Loucy (cell line): ENCODE results near the gene E2F8.

Experiments used
- H2AFZ ChIP-seq: fragments of 200-600 bp; sonication (generic); 2 replicates; pipeline ENCODE4 v1.6.0; 2016; ENCODE audit warnings: antibody characterized with exemption, mild to moderate bottlenecking, low read length, moderate library complexity
- H3F3A ChIP-seq: fragments of 200-600 bp; 2 replicates; pipeline ENCODE4 v1.6.0; 2016; ENCODE audit warnings: antibody characterized with exemption, low read depth, mild to moderate bottlenecking
- H3K27me3 ChIP-seq: fragments of 200-600 bp; sonication (generic); 2 replicates; pipeline ENCODE4 v1.6.1; 2014; ENCODE audit warnings: low read length, mild to moderate bottlenecking; ENCODE audit not compliant: insufficient read depth, poor library complexity, severe bottlenecking
- H3K36me3 ChIP-seq: fragments of 200-600 bp; sonication (generic); 2 replicates; pipeline ENCODE4 v1.6.1; 2016; ENCODE audit warnings: low read length; ENCODE audit not compliant: insufficient read depth
- H3K4me1 ChIP-seq: fragments of 200-600 bp; sonication (generic); 2 replicates; pipeline ENCODE4 v1.5.1; 2014; ENCODE audit warnings: low read length, mild to moderate bottlenecking; ENCODE audit not compliant: insufficient read depth, poor library complexity, severe bottlenecking
- H3K4me2 ChIP-seq: fragments of 200-600 bp; sonication (generic); 2 replicates; pipeline ENCODE4 v1.6.0; 2014; ENCODE audit warnings: antibody characterized with exemption, low read length, low read depth, mild to moderate bottlenecking; ENCODE audit not compliant: poor library complexity, severe bottlenecking
- H3K4me3 ChIP-seq: fragments of 200-600 bp; sonication (generic); 2 replicates; pipeline ENCODE4 v1.5.1; 2014; ENCODE audit warnings: low read length, mild to moderate bottlenecking, mixed read lengths; ENCODE audit not compliant: poor library complexity, severe bottlenecking
- H3K79me2 ChIP-seq: fragments of 200-600 bp; sonication (generic); 2 replicates; pipeline ENCODE4 v1.6.1; 2014; ENCODE audit warnings: low read length; ENCODE audit not compliant: insufficient read depth
- H3K9ac ChIP-seq: fragments of 200-600 bp; sonication (generic); 2 replicates; pipeline ENCODE4 v1.6.0; 2014; ENCODE audit warnings: mild to moderate bottlenecking, low read depth, low read length, moderate library complexity; ENCODE audit not compliant: poor library complexity, severe bottlenecking
- H3K9me2 ChIP-seq: fragments of 200-600 bp; sonication (generic); replicated peaks from 2 replicates; pipeline ENCODE4 v1.6.1; 2016; ENCODE audit warnings: low read depth, low read length, mixed read lengths
- H3K9me3 ChIP-seq: fragments of 200-600 bp; sonication (generic); 2 replicates; pipeline ENCODE4 v1.6.1; 2014; ENCODE audit warnings: mild to moderate bottlenecking, antibody characterized with exemption, low read length, low read depth; ENCODE audit not compliant: insufficient read depth
- H4K20me1 ChIP-seq: fragments of 200-600 bp; sonication (generic); 2 replicates; pipeline ENCODE4 v1.6.0; 2014; ENCODE audit warnings: antibody characterized with exemption, low read length, mild to moderate bottlenecking; ENCODE audit not compliant: insufficient read depth, poor library complexity, severe bottlenecking
- CTCF ChIP-seq: fragments of 200-600 bp; sonication (generic); conservative IDR thresholded peaks from 2 replicates; pipeline ENCODE4 v1.5.1; 2014; ENCODE audit warnings: mild to moderate bottlenecking, antibody characterized with exemption, low read length
- EZH2phosphoT487 ChIP-seq: fragments of 200-600 bp; IDR thresholded peaks from 2 replicates; pipeline ENCODE4 v1.6.1; 2018; ENCODE audit warnings: antibody characterized with exemption, mild to moderate bottlenecking, moderate library complexity, borderline replicate concordance

The E2F8 gene

GRCh38 chr11:19252394-19253152 lies 11.8 kb upstream of the E2F8 start:
- H3K9me3 ChIP-seq, result 0 out of 2 replicates have a peak, but pooled peaks cover 4% of the 10 kb centered on the region
- no peak overlapping the region for H3K4me3 ChIP-seq
- H3K4me1 ChIP-seq, result peaks cover 4% of the 10 kb centered on the region
- no peaks in the 10 kb centered on the region for H3K36me3 ChIP-seq
- H3K27me3 ChIP-seq, result no peaks in the 10 kb centered on the region
- no peak overlapping the region for H3K4me2 ChIP-seq
- no peaks in the 10 kb centered on the region for H3K9me2 ChIP-seq
- no peak overlapping the region for H3K9ac ChIP-seq
- no peaks in the 10 kb centered on the region for H3K79me2 ChIP-seq
- H2AFZ ChIP-seq, result no peak overlapping the region
- no peak for TF ChIP-seq CTCF
- TF ChIP-seq EZH2phosphoT487, result no peak
- no peaks in the 10 kb centered on the region for H3F3A ChIP-seq
- no peaks in the 10 kb centered on the region for H4K20me1 ChIP-seq

- Histone ChIP-seq H3K9me2 (no peaks in the 10 kb centered on the region), H3K36me3 (no peaks in the 10 kb centered on the region), H3K9ac (no peak overlapping the region), H3K79me2 (no peaks in the 10 kb centered on the region), H3K27me3 (no peaks in the 10 kb centered on the region), H4K20me1 (no peaks in the 10 kb centered on the region), H3K4me2 (no peak overlapping the region), H3K4me3 (no peak overlapping the region), H3K9me3 (0 out of 2 replicates have a peak, but pooled peaks cover 4% of the 10 kb centered on the region), H3F3A (no peaks in the 10 kb centered on the region), H2AFZ (no peak overlapping the region), H3K4me1 (peaks cover 4% of the 10 kb centered on the region)
- TF ChIP-seq CTCF (no peak), EZH2phosphoT487 (no peak)
Observed at GRCh38 chr11:19251577-19251976, 10.8 kb upstream of the E2F8 start.

- no peaks in the 10 kb centered on the region for H3K36me3 ChIP-seq
- peaks cover 4% of the 10 kb centered on the region; the same call in 1 of the 2 replicates for H3F3A ChIP-seq
- TF ChIP-seq EZH2phosphoT487, result no peak
- no peak for TF ChIP-seq CTCF
- peaks cover 15% of the 10 kb centered on the region for H3K79me2 ChIP-seq
- no peaks in the 10 kb centered on the region for H3K27me3 ChIP-seq
- H3K4me2 ChIP-seq, result no peak overlapping the region
- peaks cover 34% of the 10 kb centered on the region for H3K4me1 ChIP-seq
- no peaks in the 10 kb centered on the region for H3K9me2 ChIP-seq
- no peak overlapping the region for H3K4me3 ChIP-seq
- no peak overlapping the region for H3K9ac ChIP-seq
- 0 out of 2 replicates have a peak, but pooled peaks cover 4% of the 10 kb centered on the region for H3K9me3 ChIP-seq
- no peaks in the 10 kb centered on the region for H4K20me1 ChIP-seq
- H2AFZ ChIP-seq, result no peak overlapping the region
Observed at GRCh38 chr11:19246816-19247215, 6.1 kb upstream of the E2F8 start.
